K562 (cell line): ENCODE measurements around the gene ZNF487.

Experiments used
- HMGXB4 ChIP-seq: sonication (generic); formaldehyde crosslinking; IDR thresholded peaks from 2 replicates; pipeline ENCODE4 v1.8.1; 2023; ENCODE audit warnings: mild to moderate bottlenecking, missing genetic modification reagents
- RBM39 ChIP-seq: fragments of 200-400 bp; formaldehyde crosslinking; optimal IDR thresholded peaks from 2 replicates; pipeline ENCODE3; 2018; ENCODE audit warnings: low read depth, low read length

DNA sequence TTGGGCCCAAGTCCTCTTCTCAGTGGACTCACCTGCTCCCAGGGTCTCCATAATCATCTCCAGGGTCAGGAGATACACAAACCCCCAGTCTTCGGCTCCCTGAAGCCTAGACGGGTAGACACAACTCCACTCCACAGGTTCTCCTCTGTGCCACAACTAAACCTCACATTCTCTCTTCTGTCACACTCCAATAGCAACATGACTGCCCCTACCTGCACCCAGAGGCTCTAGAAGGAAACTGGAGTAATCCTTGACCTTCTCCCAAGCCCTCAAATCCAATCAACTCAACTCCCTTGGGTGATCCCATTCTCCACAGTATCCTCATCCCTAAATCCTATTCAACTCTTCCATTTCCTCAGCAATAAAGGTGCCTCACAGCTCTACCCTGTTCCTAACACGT is 44.2 kb upstream of the ZNF487 start:
- TF ChIP-seq HMGXB4 (CRISPR knock-in tag): no peak
- TF ChIP-seq RBM39: no peak
